GM19395 (cell line): ENCODE measurements around the gene NBAS.
A peak's percentile ranks its signal among the peaks of the same experiment; 100 is the strongest.

Source experiments
- ATAC-seq: cut with Tn5 transposase; IDR thresholded peaks from one replicate; pipeline ENCODE4 v1.9.1; 2021; ENCODE audit warnings: mild to moderate bottlenecking, moderate library complexity; ENCODE audit not compliant: unreplicated experiment

Gene NBAS

DNA sequence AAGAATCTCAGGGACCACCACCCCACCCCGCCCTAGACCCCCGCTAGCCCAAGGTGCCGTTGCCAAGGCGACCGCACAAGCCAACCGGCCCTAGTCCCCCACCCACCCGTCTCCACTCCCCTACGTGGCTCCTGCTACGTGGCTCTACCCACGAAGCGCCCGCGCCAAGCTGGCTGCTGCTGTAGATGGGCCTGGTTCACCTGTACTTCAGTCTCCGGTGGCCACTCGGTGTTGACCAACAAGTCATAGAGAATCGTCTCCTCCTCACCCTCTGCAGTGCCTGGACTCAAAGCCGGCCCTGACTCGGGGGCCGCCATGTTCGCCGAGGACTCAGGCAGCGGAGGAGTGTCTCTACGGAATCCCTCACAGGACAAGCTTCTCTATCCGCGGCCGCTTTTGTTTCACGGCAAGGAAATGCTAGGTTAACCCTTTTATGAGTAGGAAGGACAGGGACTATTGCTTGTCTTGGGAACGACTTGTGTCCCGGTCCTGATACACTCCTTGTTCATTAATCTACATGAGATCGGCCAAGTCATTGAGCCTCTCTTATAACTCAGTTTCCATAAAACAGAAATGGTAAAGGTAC lies at the start of gene NBAS:
Gene NBAS (minus strand): TSS at position 347 of the 586 bp plus-strand sequence. CDS start 30 bp downstream, at position 317.
- peak; percentile 90 for ATAC-seq

DNA sequence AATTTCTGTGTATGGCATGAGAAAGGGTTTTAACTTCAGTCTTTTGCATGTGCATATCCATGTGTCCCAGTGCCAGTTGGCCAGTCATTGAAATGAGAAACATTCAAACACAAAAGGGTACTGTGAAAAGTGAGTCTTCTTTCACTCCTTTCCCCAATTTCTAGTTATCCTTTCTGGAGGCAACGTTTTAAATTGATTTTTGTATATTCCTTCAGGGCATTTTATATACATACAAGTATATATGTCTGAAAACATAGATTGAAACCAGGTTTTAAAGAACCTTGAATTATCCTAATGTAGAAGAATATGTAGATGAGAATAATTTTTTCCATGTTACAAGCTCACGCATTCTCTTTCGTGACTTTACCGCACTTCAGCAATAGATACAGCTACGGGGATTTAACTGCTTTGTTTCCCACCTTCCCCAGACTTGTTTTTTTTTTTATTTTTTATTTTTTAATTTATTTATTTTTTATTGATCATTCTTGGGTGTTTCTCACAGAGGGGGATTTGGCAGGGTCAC lies 49.4 kb upstream of the NBAS start:
- no peak for ATAC-seq

DNA sequence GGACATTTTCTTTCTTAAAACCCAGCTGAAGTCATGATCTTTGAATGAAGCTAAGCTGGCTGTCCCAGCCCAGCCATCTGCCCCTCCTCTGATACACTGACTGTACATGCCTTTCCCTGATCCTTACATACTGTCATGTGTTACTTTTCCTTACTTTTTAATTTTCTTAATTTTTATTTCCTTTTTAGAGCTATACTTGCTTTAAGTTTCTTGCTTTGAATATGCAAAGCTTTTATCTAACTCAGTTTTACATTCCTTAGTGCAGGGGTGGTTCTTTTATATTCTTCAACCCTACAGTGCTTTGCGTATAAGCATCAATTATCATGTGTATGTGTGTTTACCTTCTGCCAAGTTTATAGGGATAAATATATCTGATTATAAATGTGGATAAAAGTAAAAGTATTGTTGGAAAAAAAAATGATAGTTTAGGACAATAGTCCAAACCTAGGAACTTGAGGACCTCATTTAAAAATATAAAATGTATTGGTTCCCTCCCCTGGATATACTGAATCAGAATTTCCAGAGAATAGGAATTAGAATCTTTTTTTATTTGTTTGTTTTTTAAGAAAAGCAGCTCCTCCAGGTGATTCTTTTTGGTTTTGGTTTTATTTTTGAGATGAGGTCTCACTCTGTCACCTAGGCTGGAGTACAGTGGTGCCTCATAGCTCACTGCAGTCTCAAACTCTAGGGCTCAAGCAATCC lies 48.4 kb upstream of the NBAS start:
- ATAC-seq = no peak

DNA sequence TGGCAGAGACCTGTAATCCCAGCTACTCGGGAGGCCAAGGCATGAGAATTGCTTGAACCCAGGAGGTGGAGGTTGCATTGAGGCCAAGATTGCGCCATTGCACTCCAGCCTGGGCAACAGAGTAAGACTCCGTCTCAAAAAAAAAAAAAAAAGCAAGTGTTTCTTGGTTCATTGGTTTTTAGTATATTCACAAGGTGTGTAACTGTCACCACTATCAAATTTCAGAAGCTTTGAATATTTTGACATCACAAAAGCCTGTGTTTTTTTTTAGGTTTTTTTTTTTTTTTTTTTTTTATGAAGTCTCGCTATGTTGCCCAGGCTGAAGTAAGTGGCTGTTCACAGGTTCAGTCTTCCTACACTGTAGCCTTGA lies 47.2 kb upstream of the NBAS start:
- ATAC-seq = no peak

DNA sequence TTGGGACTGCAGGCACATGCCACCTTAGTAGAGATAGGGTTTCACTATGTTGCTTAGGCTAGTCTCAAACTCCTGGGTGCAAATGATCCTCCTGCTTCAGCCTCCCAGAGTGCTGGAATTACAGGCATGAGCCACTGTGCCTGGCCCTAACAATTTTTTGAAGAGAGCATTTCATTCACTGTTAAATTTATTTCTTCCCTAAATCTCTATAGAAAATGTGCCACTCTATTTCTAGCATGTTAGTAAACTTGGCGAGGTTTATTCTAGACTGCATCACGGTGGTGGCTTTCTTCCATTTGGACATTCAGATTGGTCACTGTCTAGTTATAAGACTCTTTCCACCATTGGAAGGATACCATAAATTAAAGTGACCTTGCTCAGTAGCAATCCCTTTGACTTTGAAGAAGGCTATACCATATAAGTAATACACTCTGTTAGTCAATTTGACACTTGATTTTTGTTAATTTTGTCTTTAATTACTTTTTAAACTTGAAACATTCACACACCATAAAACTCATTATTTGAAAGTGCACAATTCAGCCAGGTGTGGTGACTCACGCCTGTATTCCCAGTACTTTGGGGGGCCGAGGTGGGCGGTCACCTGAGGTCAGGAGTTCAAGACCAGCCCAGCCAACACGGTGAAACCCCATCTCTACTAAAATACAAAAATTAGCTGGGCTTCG lies 46.7 kb upstream of the NBAS start:
- no peak for ATAC-seq

DNA sequence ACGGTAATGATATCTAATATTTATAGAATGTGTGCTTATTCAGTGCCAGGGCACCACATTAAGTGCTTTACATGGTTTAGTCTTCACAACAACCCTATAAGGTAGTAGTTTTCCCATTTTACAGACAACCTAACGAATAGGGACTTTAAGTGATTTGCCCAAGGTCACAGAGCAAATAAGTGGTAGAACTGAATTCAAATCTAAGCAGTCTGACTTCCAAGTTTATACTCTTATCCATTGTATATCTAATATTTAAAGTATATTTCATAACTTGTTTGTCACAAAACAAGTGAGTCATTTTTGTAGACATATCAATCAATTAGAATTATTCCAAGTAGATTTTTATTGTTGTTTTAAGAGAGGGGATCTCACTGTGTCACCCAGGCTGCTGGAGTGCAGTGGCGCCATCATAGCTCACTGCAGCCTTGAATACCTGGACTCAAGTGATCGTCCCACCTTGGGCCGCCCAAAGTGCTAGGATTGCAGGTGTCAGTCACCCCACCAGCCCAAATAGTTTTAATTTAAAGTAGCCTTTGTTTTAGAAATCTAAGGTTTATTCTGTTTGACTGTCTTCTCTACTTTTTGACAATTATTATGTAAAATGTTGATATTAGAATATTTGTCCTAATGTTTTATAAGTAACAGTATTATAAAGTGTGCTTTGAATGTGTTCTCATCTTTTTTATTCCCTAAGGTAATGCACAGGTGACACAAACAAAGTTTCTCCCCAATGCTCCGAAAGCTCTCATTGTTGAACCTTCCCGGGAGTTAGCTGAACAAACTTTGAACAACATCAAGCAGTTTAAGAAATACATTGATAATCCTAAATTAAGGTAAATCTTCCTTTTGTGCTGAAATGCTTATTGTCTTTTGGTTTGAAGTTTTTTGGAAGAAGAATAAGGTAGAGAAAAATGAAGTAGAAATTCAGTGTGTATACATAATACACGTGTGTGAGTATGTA lies 45.6 kb upstream of the NBAS start:
- no peak for ATAC-seq

DNA sequence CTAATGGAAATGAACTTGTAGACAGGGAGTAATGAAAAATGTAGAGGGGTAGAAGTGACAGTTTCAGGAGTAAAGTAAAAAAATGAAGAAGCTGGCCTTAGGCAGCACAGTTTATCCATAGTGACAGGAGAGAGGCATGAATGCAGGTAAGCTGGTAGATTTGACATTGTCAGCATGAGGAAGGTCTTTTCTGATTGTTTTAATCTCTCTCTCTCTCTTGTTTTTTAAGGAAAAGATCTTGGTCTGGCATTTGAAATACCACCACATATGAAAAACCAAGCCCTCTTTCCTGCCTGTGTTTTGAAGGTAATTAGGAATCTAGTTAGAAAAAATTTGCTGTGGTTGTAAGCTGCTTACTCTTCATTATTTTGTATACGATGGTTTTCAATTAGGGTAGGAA lies 44.6 kb upstream of the NBAS start:
- ATAC-seq = no peak

DNA sequence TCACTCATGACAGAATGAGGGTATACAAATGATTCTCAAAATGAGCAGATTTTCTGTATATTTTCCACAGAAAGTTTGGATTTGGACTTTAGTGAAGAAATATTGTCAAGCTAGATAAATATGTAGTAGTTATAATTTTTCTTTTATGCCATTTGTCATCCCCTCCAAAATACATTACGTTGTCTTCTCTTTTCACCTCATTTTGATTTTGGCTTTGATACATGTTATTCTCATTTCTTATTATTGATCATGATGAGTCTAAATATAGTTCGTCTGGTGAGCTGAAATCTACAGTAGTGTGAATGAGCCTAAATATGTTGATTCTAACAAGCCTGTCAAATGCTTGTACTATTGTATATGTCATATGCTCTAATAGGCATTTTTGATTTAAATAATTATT lies 42.8 kb upstream of the NBAS start:
- no peak for ATAC-seq

DNA sequence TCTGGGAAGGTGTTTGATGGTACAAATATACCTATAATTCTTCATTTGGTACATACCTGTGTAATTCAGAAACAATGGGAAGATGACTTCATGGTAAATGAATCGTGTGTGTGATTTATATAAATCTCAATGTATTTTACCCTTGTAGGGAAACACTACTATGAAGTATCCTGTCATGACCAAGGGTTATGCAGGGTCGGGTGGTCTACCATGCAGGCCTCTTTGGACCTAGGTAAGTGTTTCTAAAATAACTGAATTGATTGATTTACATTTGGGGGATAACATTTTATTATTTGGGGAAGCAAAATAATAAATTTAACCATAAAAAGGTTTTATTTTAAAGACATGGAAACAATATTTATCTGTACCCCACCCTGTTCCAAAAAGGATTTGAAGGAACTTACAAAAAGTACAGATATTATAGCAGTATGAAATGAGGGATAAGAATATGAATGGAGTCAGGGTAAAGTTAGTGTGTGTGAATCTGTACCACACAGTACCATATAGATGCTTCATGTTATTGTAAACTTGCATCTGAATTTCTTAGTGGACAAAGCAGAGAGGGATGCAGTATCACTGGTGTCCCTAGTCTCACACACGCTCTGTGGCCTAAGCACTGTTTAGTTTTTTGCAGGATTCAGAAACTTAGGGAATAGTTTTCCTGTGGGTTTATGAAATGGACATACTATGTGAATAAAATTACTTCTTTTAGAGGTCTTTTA lies 42.1 kb upstream of the NBAS start:
- ATAC-seq = no peak

DNA sequence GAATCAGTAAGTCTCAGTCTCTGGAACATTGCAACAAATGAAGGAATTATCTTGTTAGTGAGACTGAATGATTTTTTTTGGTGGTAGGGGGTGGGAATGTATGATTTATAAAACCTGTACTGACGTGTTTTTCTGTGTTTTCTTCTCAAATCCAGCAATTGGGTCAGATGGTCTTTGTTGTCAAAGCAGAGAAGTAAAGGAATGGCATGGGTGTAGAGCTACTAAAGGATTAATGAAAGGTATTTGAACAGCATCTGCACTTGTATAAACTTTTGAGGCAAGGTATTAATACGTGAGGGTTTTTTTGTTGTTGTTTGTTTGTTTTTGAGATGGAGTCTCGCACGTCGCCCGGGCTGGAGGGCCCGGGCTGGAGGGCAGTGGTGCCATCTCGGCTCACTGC lies 41.3 kb upstream of the NBAS start:
- ATAC-seq = no peak

DNA sequence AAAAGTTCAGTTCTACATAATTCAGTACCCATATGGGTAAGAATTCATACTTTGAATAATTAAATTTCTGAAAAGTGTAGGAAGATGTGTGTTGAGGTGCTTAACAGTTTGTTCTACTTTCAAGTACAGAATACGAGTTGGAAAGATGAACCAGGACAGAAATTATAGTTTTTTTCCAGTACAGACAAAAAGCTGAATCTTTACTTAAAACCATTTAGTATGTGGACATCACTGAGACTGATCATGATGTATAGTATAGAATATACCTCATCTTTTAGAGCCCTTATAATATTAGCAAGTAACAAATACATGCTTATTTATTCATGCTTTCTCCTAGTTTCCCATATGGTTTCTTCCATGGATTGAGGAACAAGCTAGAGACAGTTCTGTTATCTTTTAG lies 40.5 kb upstream of the NBAS start:
- ATAC-seq = no peak

DNA sequence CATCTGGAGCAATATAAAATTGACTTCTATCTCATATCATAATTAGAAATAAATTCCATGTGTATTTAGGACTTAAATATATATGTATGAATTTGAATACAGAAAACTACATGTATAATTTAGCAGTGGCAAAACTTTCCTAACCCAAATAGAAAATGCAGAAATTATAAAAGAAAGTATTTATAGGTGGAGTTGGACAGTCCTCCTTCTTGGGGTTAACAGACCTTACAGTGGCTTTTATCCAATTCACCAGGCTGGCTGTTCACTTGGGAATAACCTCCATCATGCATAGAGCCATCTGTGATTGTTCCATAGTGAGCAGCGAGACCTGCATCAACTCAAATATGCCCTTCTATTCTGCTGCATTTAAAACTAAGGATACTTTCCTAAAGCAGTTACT lies 38.9 kb upstream of the NBAS start:
- no peak for ATAC-seq

DNA sequence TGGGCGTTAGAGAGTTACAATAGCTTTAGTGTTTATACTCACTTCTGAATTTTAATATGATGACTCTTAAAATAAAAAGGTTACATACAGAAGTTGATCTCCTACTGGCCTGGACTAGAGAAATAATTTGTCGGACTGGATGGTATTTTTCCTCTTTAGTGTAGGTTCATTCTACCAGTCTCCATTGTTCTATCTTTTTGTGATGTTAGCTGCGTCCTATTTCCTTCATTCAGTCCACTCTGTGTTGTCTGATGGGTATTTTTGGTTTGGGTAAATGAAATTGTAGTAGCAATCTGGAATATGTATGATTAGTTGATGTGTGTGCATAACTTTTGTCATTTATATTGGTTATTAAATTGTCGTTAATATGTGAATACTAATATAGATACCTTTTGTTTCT lies 35.8 kb upstream of the NBAS start:
- ATAC-seq = no peak

DNA sequence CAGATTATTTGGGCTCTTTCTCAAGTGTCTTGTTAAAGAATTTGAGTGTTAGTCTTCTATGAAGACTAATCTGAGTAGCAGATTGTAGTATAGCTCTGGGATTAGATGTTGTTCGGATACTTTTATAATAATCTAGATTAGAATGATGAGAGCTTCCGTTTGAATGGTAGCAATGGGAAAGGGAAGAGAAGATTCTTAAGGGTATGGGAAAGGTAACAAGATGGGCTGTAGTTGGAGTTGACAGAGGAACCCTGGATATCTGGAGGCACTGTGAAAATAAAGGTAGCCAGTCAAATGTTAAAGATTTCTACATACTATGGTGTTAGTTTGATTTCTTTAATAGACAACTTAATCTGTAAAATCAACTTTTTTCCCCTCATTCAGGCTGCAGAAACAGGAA lies 35.2 kb upstream of the NBAS start:
- no peak for ATAC-seq

DNA sequence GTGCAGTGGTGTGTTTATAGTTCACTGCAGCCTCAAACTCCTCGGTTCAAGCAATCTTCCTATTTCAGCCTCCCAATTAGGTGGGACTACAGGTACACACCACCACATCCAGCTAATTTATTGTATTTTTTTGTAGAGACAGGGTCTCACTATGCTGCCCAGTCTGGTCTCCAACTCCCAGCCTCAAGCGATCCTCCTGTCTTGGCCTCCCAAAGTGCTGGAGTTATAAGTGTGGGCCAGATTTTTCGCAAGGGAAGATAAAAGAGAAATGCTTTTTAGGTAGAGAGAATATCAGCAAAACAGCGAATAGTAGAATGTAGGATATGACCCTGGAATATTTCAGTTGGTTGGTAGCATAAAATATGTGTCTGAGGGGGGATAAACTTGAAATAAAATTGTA lies 34.8 kb upstream of the NBAS start:
- ATAC-seq = no peak

DNA sequence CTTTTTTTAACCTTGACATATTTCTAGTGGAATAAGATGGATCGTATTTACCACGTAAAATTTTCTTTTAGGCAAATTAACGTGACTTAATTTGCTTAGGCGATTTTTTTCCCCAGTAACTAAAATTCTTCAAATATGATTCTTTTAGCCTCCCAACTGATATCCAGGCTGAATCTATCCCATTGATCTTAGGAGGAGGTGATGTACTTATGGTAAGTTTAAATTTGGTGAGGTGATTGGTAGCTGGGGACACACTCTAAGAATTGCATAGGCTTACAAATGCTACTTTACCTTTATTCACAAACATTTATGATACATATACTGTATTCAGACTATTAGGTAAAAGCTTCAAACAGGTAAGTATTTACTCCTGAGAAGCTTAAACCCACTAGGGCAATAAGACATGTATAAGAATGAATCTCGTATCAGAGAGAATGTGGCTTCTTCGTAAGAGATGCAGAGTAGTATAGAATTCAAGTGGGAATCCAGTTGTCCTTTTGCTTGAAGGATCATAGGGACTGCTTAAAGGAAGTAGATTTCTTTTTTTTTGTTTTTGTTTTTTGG lies 34.3 kb upstream of the NBAS start:
- ATAC-seq = no peak

DNA sequence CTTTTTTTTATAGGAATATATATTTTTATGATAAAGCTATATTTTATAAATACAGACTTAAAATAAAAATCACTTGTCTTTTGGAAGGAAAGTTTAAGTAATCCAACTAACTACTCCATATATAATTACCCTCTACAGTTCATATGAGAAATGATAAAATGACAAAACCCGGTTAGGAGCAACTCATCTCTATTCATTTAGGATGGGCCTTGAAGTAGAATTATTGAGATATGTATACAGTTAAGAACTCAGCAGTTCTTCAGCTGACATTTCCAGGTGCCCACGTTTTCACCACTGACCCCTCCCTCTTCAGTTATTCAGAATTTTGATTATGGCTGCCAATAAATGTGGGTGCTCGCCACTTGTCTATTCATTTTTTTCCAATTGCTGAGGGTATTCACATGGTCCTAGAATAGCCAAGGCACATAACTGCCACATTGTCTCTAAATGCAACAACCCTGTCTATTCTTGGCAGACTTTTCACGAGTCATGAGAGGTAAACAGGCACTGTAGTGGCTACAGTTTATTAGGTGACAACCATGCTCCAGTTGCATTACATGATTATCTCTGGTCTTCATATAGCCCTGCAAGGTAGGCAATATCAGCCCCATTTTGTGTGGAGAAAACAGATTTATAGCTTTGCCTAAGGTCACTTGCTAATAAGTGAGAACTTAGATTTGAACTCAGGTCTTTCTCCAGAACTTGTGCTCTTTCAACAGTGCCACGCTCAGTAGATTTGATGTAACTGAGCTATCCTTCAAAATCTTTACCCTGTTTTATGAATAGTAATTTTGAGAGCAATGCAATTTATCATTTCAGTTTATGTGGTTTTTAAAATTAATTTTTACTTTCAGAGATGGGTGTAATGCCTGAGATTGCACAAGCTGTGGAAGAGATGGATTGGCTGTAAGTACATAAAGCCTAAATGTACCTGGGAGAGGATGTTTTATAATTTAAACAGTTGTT lies 33.4 kb upstream of the NBAS start:
- no peak for ATAC-seq

DNA sequence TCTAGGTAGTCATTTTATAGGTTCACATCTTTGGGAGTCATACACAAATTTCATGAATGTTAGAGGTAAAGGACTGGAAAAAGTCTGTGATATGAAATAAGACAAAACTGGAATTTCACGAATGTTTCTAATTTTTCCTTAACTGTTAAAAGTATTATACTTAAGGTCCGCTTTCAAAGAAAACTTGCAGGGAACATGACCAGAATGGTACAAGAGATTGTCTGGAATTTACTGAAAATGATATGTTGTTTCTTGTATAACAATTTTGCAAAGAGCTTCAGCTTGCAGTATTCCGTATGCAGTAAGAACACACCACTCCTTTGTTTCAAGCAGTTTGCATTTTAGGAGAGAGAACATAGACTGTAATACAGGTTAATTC lies 32.2 kb upstream of the NBAS start:
- ATAC-seq = no peak
